Activated naive CD4-positive, alpha-beta T cell treated with anti-CD3 and anti-CD28 coated beads, Interleukin-2, amount 50 U/mL, for 24 hours (primary cell): ENCODE results near the gene FOXB2.

Experiments
- H3K27ac Mint-ChIP-seq: one replicate; pipeline ENCODE4 v1.8.0; 2021; ENCODE audit warnings: mild to moderate bottlenecking, mixed read lengths
- H3K27me3 Mint-ChIP-seq: one replicate; pipeline ENCODE4 v1.8.0; 2021; ENCODE audit warnings: mixed read lengths
- H3K36me3 Mint-ChIP-seq: one replicate; pipeline ENCODE4 v1.8.0; 2021; ENCODE audit warnings: mixed read lengths
- H3K4me1 Mint-ChIP-seq: one replicate; pipeline ENCODE4 v1.8.0; 2021; ENCODE audit warnings: mixed read lengths
- H3K4me3 Mint-ChIP-seq: one replicate; pipeline ENCODE4 v1.8.0; 2021; ENCODE audit warnings: mild to moderate bottlenecking, mixed read lengths
- H3K9me3 Mint-ChIP-seq: one replicate; pipeline ENCODE4 v1.8.0; 2021; ENCODE audit warnings: mixed read lengths

FOXB2 gene

GRCh38 chr9:77013206-77013931 lies 6.1 kb upstream of the FOXB2 start:
- H3K4me3 Mint-ChIP-seq: no peak overlapping the region
- peaks cover 43% of the 10 kb centered on the region for H3K27me3 Mint-ChIP-seq
- no peak overlapping the region for H3K27ac Mint-ChIP-seq
- peaks cover 9% of the 10 kb centered on the region for H3K4me1 Mint-ChIP-seq
- no peaks in the 10 kb centered on the region for H3K36me3 Mint-ChIP-seq
- no peaks in the 10 kb centered on the region for H3K9me3 Mint-ChIP-seq

- no peak overlapping the region for H3K4me3 Mint-ChIP-seq
- no peaks in the 10 kb centered on the region for H3K36me3 Mint-ChIP-seq
- H3K27me3 Mint-ChIP-seq: peaks cover 45% of the 10 kb centered on the region
- H3K4me1 Mint-ChIP-seq: peaks cover 9% of the 10 kb centered on the region
- no peaks in the 10 kb centered on the region for H3K9me3 Mint-ChIP-seq
- H3K27ac Mint-ChIP-seq: no peak overlapping the region
These were observed 5.4 kb upstream of the FOXB2 start for GRCh38 chr9:77013932-77014596.

DNA sequence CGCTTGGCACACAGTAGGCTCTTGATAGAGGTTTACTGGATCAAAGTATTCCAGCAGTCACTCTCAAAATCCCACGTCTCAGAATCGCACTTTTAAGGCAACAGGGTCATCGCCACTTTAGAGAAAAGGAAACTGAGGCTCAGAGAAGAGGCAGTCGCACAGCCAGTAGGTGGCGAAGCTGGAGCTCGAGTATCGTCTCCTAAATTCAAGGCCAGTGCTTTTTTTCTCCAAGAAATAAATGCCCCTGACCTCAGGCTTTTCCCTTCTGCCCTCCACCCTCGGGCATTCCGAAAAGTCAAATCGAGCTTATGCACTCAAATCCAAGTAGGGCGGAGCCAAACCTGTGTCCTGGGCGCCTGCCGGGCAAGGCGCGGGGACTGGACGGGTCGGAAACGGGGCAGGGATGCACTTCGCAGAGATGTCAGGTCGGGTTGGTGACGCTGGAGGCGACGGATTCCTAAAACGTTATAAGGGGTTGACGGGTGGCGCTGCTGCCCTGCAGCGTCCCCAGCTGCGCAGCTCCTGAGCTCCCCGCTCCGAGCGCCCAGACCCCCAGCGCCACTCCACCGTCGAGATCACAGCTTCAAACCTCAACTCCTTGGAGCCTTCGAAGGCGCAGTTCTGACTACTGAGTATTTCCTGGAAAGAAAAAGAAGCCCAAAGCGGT lies 4.7 kb upstream of the FOXB2 start:
- Mint-ChIP-seq H3K9me3 (no peaks in the 10 kb centered on the region), H3K27me3 (peaks cover 49% of the 10 kb centered on the region), H3K4me3 (no peak overlapping the region), H3K27ac (no peak overlapping the region), H3K4me1 (peaks cover 11% of the 10 kb centered on the region), H3K36me3 (no peaks in the 10 kb centered on the region)

GRCh38 chr9:77015327-77016048 lies 4.0 kb upstream of the FOXB2 start:
- Mint-ChIP-seq H3K4me3 (no peak overlapping the region), H3K9me3 (no peaks in the 10 kb centered on the region), H3K27ac (no peak overlapping the region), H3K36me3 (no peaks in the 10 kb centered on the region), H3K4me1 (peaks cover 12% of the 10 kb centered on the region), H3K27me3 (peaks cover 47% of the 10 kb centered on the region)

DNA sequence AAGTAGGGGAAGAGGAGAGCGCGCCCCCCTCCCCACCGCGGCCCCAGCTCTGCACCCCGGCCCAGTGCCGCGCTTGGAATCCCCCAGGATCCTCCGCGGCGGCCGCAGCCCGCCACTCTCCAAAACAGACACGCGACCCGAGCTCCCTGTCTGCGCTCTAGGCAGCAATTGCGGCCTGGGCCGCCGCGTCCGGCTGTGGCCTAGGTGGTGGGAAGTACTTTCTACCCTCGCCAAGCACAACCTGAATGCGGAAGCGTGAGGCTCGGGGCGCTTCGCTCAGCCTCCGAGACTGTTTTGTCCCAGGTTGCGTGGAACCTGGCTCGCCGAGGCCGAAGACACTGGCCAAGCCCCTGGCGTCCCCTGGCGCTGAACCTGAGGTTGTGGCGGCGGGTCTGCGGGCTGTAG lies 3.3 kb upstream of the FOXB2 start:
- no peak overlapping the region for H3K4me3 Mint-ChIP-seq
- H3K9me3 Mint-ChIP-seq: no peaks in the 10 kb centered on the region
- H3K36me3 Mint-ChIP-seq: no peaks in the 10 kb centered on the region
- peaks cover 49% of the 10 kb centered on the region for H3K27me3 Mint-ChIP-seq
- H3K27ac Mint-ChIP-seq: no peak overlapping the region
- peaks cover 18% of the 10 kb centered on the region for H3K4me1 Mint-ChIP-seq

GRCh38 chr9:77016526-77017504 lies 2.6 kb upstream of the FOXB2 start:
- no peaks in the 10 kb centered on the region for H3K36me3 Mint-ChIP-seq
- no peaks in the 10 kb centered on the region for H3K9me3 Mint-ChIP-seq
- H3K27ac Mint-ChIP-seq: no peak overlapping the region
- peaks cover 54% of the 10 kb centered on the region for H3K27me3 Mint-ChIP-seq
- peaks cover 24% of the 10 kb centered on the region for H3K4me1 Mint-ChIP-seq
- no peak overlapping the region for H3K4me3 Mint-ChIP-seq

DNA sequence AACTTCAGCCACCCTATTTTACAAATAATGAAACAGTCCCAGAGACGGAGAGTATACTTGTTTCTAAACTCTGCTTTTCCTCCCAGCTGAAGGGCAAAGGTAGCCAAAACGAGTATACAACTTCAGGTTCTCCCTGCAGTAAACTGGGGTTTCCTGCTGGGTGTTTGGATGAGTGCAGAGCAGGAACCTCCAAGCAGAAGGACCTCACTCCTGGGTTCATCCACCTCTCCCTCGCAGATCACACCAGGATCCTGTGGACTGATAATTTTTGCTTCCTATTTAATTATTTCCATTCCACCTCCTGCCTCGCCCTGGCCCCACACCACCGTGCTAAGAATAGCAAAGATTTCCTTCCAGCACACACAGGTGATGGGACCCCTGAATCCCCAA lies 2.0 kb upstream of the FOXB2 start:
- no peak overlapping the region for H3K4me3 Mint-ChIP-seq

DNA sequence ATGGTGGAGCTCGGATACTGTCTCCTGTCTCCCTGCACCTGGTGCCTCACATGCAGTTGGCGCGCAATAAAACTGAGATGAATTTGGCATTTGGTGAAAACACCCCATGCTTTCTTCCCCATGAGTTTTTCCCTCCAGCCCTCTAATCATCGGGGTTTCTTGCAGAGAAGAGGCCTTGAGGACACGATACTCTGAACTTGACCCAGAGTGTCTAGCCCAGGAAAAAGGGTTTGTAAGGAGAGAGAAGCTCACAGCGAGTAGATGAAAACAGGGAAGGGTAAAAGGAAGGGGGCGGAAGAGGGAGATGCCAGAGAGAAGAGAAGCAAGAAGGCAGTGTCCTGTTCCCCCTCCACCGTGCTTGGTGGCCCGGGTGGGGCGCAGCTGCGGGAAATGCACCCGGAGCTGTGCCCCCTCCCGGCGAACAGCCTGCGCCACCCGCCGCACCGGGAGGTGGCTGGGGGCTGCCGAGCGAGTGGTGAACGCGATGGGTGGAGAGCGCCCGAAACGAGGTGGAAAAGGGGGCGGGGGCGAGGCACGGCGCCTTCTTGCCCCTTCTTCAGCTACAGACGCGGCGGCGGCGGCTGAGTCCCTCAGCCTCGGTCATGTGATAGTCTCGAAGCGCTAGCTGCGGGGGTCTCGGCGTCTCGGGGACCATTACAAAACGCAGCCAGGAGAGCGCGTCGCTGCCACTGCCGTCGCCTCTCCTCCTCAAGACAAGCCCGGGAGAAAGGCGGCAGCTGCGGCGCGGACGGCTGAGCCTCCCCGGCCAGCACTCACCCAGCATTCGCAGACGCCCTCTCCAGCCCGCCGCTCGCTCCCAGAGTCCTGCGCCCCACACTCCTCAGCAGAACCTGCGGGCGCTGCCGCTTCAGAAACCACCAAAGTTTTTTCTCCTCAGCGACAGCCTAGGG lies 1.1 kb upstream of the FOXB2 start:
- H3K4me1 Mint-ChIP-seq: peaks cover 29% of the 10 kb centered on the region
- H3K27ac Mint-ChIP-seq: peak overlapping the region; percentile 92
- H3K36me3 Mint-ChIP-seq: no peaks in the 10 kb centered on the region
- H3K9me3 Mint-ChIP-seq: no peaks in the 10 kb centered on the region
- H3K27me3 Mint-ChIP-seq: peaks cover 56% of the 10 kb centered on the region
- H3K4me3 Mint-ChIP-seq: peak overlapping the region; percentile 38

More for the DNA sequence above, 2.0 kb upstream of the FOXB2 start:
- H3K9me3 Mint-ChIP-seq: no peaks in the 10 kb centered on the region
- H3K36me3 Mint-ChIP-seq: no peaks in the 10 kb centered on the region
- H3K27me3 Mint-ChIP-seq: peaks cover 56% of the 10 kb centered on the region
- H3K27ac Mint-ChIP-seq: no peak overlapping the region
- H3K4me1 Mint-ChIP-seq: peaks cover 25% of the 10 kb centered on the region

DNA sequence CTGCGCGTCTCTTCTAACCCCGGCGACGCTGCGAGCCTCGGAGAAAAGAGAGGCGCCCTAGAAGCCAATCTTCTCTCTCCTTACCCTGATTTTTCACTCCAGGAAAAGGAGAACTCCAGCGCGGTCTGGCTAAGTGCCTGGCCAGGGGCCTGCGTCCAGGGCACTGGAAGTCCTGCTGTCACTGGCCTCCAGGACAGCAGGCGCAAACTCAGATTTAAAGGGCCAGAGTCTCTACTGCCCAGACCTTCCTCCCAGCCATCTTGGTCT lies 553 bp upstream of the FOXB2 start:
- no peaks in the 10 kb centered on the region for H3K9me3 Mint-ChIP-seq
- H3K4me3 Mint-ChIP-seq: peak overlapping the region; percentile 26
- H3K27me3 Mint-ChIP-seq: peaks cover 55% of the 10 kb centered on the region
- H3K27ac Mint-ChIP-seq: no peak overlapping the region
- no peaks in the 10 kb centered on the region for H3K36me3 Mint-ChIP-seq
- peaks cover 29% of the 10 kb centered on the region for H3K4me1 Mint-ChIP-seq

DNA sequence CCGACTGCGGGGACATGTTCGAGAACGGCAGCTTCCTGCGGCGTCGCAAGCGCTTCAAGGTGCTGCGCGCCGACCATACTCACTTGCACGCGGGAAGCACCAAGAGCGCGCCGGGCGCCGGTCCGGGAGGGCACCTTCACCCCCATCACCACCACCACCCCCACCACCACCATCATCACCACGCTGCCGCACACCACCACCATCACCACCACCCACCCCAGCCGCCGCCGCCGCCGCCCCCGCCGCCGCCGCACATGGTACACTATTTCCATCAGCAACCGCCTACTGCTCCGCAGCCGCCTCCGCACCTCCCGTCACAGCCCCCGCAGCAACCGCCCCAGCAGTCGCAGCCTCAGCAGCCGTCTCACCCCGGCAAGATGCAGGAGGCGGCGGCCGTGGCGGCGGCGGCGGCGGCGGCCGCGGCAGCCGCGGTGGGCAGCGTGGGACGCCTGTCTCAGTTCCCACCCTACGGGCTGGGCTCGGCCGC lies 514 bp downstream of the FOXB2 start:
- Mint-ChIP-seq H3K36me3 (no peaks in the 10 kb centered on the region), H3K27ac (no peak overlapping the region), H3K9me3 (no peaks in the 10 kb centered on the region), H3K4me1 (peaks cover 29% of the 10 kb centered on the region), H3K4me3 (no peak overlapping the region), H3K27me3 (peaks cover 51% of the 10 kb centered on the region)

- H3K27ac Mint-ChIP-seq: no peak overlapping the region
- peak overlapping the region; percentile 58 for H3K4me3 Mint-ChIP-seq
- H3K4me1 Mint-ChIP-seq: peaks cover 29% of the 10 kb centered on the region
- peaks cover 48% of the 10 kb centered on the region for H3K27me3 Mint-ChIP-seq
- H3K36me3 Mint-ChIP-seq: no peaks in the 10 kb centered on the region
- H3K9me3 Mint-ChIP-seq: no peaks in the 10 kb centered on the region
These were observed 1.2 kb downstream of the FOXB2 start for GRCh38 chr9:77020413-77021290.

GRCh38 chr9:77021291-77021894 lies 1.9 kb downstream of the FOXB2 start:
- Mint-ChIP-seq H3K9me3 (no peaks in the 10 kb centered on the region), H3K27me3 (peaks cover 50% of the 10 kb centered on the region), H3K4me3 (peak overlapping the region; percentile 58), H3K4me1 (peaks cover 29% of the 10 kb centered on the region), H3K27ac (no peak overlapping the region), H3K36me3 (no peaks in the 10 kb centered on the region)
